HCT116 (cell line): ENCODE measurements around the gene CNTFR. TPM values are rescaled to one million over a fixed set of nuclear protein-coding genes. Genes with fewer than 3 reads are reported as not detected.

Experiments used
- ATAC-seq: fragments of 200-7000 bp; cut with Tn5 transposase; 2 replicates; pipeline ENCODE4 v1.9.1; 2020; ENCODE audit warnings: mild to moderate bottlenecking, moderate library complexity
- BruUV-seq: library from RNA; stranded (reverse); fragments of 400-500 nt; replicated peaks from 2 replicates; lab custom pipeline; 2021; lab: Mats Ljungman, UMichigan
- CTCF ChIA-PET: fragments of 300-600 bp; sonication (Branson Sonifier 250); formaldehyde crosslinking; loops from one replicate; lab custom pipeline; 2021; ENCODE audit warnings: antibody characterized with exemption; lab: Charles Lee
- POLR2A ChIA-PET: fragments of 300-600, 350-600 bp; sonication (Branson Sonifier 250); formaldehyde crosslinking; loops from one replicate; lab custom pipeline; 2021; ENCODE audit warnings: antibody characterized with exemption; lab: Charles Lee
- RAD21 ChIA-PET, 2 experiments: fragments of 300-600 bp; sonication (Branson Sonifier 250); formaldehyde crosslinking; loops; one replicate each; lab custom pipeline; 2023; ENCODE audit warnings: low total read pairs in 2 of 2; ENCODE audit not compliant: uncharacterized antibody in 2 of 2, unreplicated experiment in 2 of 2, low non-redundant PET in 1 of 2; lab: Charles Lee
- DNase-seq: peaks from one replicate; pipeline ENCODE4 v3.0.0-alpha.2; 2010; ENCODE audit warnings: low read depth, low spot score
- H2AFZ ChIP-seq: fragments of 200-600 bp; shearing (Covaris generic), sonication (generic); 2 replicates; pipeline ENCODE4 v1.6.1; 2017; ENCODE audit warnings: low read depth, mixed run types, mixed read lengths, antibody characterized with exemption, low read length; ENCODE audit not compliant: poor library complexity, severe bottlenecking
- H3K27ac ChIP-seq: 2 replicates; pipeline ENCODE4 v1.5.1; 2012; ENCODE audit warnings: low read depth, low read length
- H3K27me3 ChIP-seq: fragments of 200-600 bp; sonication (generic); 2 replicates; pipeline ENCODE4 v1.6.1; 2016; ENCODE audit warnings: mixed run types, low read length, mixed read lengths; ENCODE audit not compliant: insufficient read depth
- H3K36me3 ChIP-seq, 2 experiments: fragments of 200-500 bp in 1 of 2; fragments of 200-600 bp in 1 of 2; sonication (Bioruptor generic) in 1 of 2; sonication (generic) in 1 of 2; 2 replicates each; pipeline versions ENCODE4 v1.5.1 to v1.6.1; 2014 to 2016; ENCODE audit warnings: low read length in 2 of 2, inconsistent platforms in 1 of 2, mixed read lengths in 1 of 2, mixed run types in 1 of 2; ENCODE audit not compliant: insufficient read depth in 2 of 2, control insufficient read depth in 1 of 2
- H3K4me1 ChIP-seq, 2 experiments: fragments of 200-600 bp in 1 of 2; sonication (generic) in 1 of 2; 2 replicates each; pipeline versions ENCODE4 v1.5.1 to v1.6.1; 2012 to 2017; ENCODE audit warnings: low read length in 2 of 2, inconsistent platforms in 1 of 2, mild to moderate bottlenecking in 1 of 2, mixed read lengths in 1 of 2, mixed run types in 1 of 2, moderate library complexity in 1 of 2; ENCODE audit not compliant: insufficient read depth in 2 of 2, control insufficient read depth in 1 of 2
- H3K4me2 ChIP-seq: fragments of 200-600 bp; sonication (generic); 2 replicates; pipeline ENCODE4 v1.6.1; 2017; ENCODE audit warnings: mixed run types, low read length, mixed read lengths
- H3K4me3 ChIP-seq, 2 experiments: fragments of 200-600 bp in 1 of 2; sonication (generic) in 1 of 2; replicated peaks in 1 of 2; 2 replicates each; pipeline ENCODE4 v1.5.1; 2011 to 2016; ENCODE audit warnings: low read length in 2 of 2, control low read depth in 1 of 2, low read depth in 1 of 2, mild to moderate bottlenecking in 1 of 2, mixed read lengths in 1 of 2, mixed run types in 1 of 2
- H3K79me2 ChIP-seq: fragments of 200-600 bp; sonication (generic); 2 replicates; pipeline ENCODE4 v1.6.1; 2017; ENCODE audit warnings: mild to moderate bottlenecking, mixed run types, low read length, moderate library complexity, mixed read lengths; ENCODE audit not compliant: insufficient read depth
- H3K9ac ChIP-seq: fragments of 200-600 bp; sonication (generic); 2 replicates; pipeline ENCODE4 v1.6.1; 2016; ENCODE audit warnings: low read length, mixed read lengths
- H3K9me2 ChIP-seq: fragments of 200-600 bp; sonication (generic), shearing (Covaris generic); 2 replicates; pipeline ENCODE4 v1.6.1; 2017; ENCODE audit warnings: mixed run types, mild to moderate bottlenecking, moderate library complexity; ENCODE audit not compliant: insufficient read depth
- H3K9me3 ChIP-seq, 2 experiments: fragments of 200-500 bp in 1 of 2; fragments of 200-600 bp in 1 of 2; sonication (Bioruptor generic) in 1 of 2; sonication (generic) in 1 of 2; 2 replicates each; pipeline ENCODE4 v1.6.1; 2014 to 2017; ENCODE audit warnings: low read length in 2 of 2, mixed read lengths in 2 of 2, inconsistent platforms in 1 of 2, low read depth in 1 of 2, mild to moderate bottlenecking in 1 of 2, mixed run types in 1 of 2, moderate library complexity in 1 of 2; ENCODE audit not compliant: control insufficient read depth in 1 of 2, insufficient read depth in 1 of 2
- H4K20me1 ChIP-seq: fragments of 200-600 bp; sonication (generic), shearing (Covaris generic); 2 replicates; pipeline ENCODE4 v1.6.1; 2017; ENCODE audit warnings: mixed run types, mild to moderate bottlenecking, moderate library complexity; ENCODE audit not compliant: insufficient read depth
- CBX3 ChIP-seq: IDR thresholded peaks from 2 replicates; pipeline ENCODE4 v1.6.1; 2012; ENCODE audit warnings: low read depth
- CEBPB ChIP-seq: IDR thresholded peaks from 2 replicates; pipeline ENCODE4 v1.6.1; 2012; ENCODE audit warnings: low read depth
- CTCF ChIP-seq, 3 experiments: fragments of 200-600 bp in 1 of 3; sonication (generic) in 1 of 3; IDR thresholded peaks in 2 of 3; conservative IDR thresholded peaks in 1 of 3; 2 replicates each; pipeline ENCODE4 v1.5.1; 2012 to 2017; ENCODE audit warnings: low read depth in 2 of 3, low read length in 2 of 3, antibody characterized with exemption in 1 of 3, borderline replicate concordance in 1 of 3, control low read depth in 1 of 3, mild to moderate bottlenecking in 1 of 3, mixed read lengths in 1 of 3, mixed run types in 1 of 3, moderate library complexity in 1 of 3; ENCODE audit not compliant: insufficient read depth in 1 of 3
- EGR1 ChIP-seq: IDR thresholded peaks from 2 replicates; pipeline ENCODE4 v1.6.1; 2012; ENCODE audit warnings: low read depth
- ELF1 ChIP-seq: IDR thresholded peaks from 2 replicates; pipeline ENCODE4 v1.6.1; 2012; ENCODE audit warnings: low read depth, borderline replicate concordance
- EZH2 ChIP-seq: fragments of 200-600 bp; sonication (generic); IDR thresholded peaks from 2 replicates; pipeline ENCODE4 v1.6.1; 2017; ENCODE audit warnings: antibody characterized with exemption, mixed run types
- FOSL1 ChIP-seq: IDR thresholded peaks from 2 replicates; pipeline ENCODE4 v1.6.1; 2012; ENCODE audit warnings: low read depth
- MAX ChIP-seq: IDR thresholded peaks from 2 replicates; pipeline ENCODE4 v1.6.1; 2012
- POLR2A ChIP-seq: IDR thresholded peaks from 2 replicates; pipeline ENCODE4 v1.7.0; 2011; ENCODE audit warnings: borderline replicate concordance; ENCODE audit not compliant: insufficient read depth, insufficient read length; ENCODE audit errors: extremely low read depth
- POLR2AphosphoS5 ChIP-seq: IDR thresholded peaks from 2 replicates; pipeline ENCODE4 v1.6.1; 2011; ENCODE audit warnings: mild to moderate bottlenecking, low read depth, low read length, moderate library complexity
- RAD21 ChIP-seq: IDR thresholded peaks from 2 replicates; pipeline ENCODE4 v1.6.1; 2012; ENCODE audit warnings: low read depth, mild to moderate bottlenecking
- SP1 ChIP-seq: IDR thresholded peaks from 2 replicates; pipeline ENCODE4 v1.6.1; 2012; ENCODE audit warnings: low read depth
- TCF7L2 ChIP-seq: IDR thresholded peaks from 2 replicates; pipeline ENCODE4 v1.7.0; 2011; ENCODE audit warnings: borderline replicate concordance, inconsistent platforms; ENCODE audit not compliant: insufficient read depth, insufficient read length; ENCODE audit errors: extremely low read depth
- YY1 ChIP-seq: IDR thresholded peaks from 2 replicates; pipeline ENCODE4 v1.6.1; 2011; ENCODE audit warnings: low read length, low read depth, moderate library complexity, mild to moderate bottlenecking; ENCODE audit not compliant: insufficient replicate concordance; ENCODE audit errors: extremely low read depth
- ZBTB33 ChIP-seq: IDR thresholded peaks from 2 replicates; pipeline ENCODE4 v1.6.1; 2011; ENCODE audit warnings: mild to moderate bottlenecking, low read length, moderate library complexity; ENCODE audit not compliant: insufficient replicate concordance; ENCODE audit errors: extremely low read depth
- ZFX ChIP-seq: fragments of 450-650 bp; IDR thresholded peaks from 2 replicates; pipeline ENCODE4 v1.6.1; 2017
- ZNF274 ChIP-seq: fragments of 200-500 bp; sonication (Bioruptor generic); IDR thresholded peaks from 2 replicates; pipeline ENCODE4 v1.6.1; 2014; ENCODE audit warnings: mild to moderate bottlenecking, low read depth, low read length, inconsistent platforms
- intact Hi-C: fragments of 100-400 bp; cut with micrococcal nuclease; formaldehyde crosslinking; loops from 2 replicates; pipeline ENCODE4 v1.10.0; 2022
- total RNA-seq: library from RNA; stranded (reverse); gene quantifications from one replicate; pipeline ENCODE4 v1.2.1, GENCODE V29; 2021; ENCODE audit not compliant: unreplicated experiment

The CNTFR gene
- total RNA-seq, 1 experiment from 2014 or later, result not detected

GRCh38 chr9:34636791-34637355 lies 47.3 kb upstream of the CNTFR start:
- no peak for TF ChIP-seq EZH2
- no peak for TF ChIP-seq TCF7L2
- TF ChIP-seq CBX3, result no peak
- TF ChIP-seq FOSL1, result no peak
- TF ChIP-seq ZFX, result no peak
- no peak for TF ChIP-seq YY1
- no peak for TF ChIP-seq MAX
- no peak for TF ChIP-seq ZNF274
- TF ChIP-seq RAD21, result no peak
- TF ChIP-seq CEBPB, result no peak
- no peak for TF ChIP-seq ZBTB33
- TF ChIP-seq EGR1, result no peak
- no peak for TF ChIP-seq ELF1
- TF ChIP-seq POLR2A, result no peak
- no peak for TF ChIP-seq SP1
- no peak for TF ChIP-seq CTCF (IDR thresholded peaks at IDR 0.05 in 2 of 3, conservative IDR thresholded peaks at IDR 0.05 in 1 of 3; ENCODE audit: borderline replicate concordance in 1 of 3, insufficient read depth in 1 of 3, low read depth in 2 of 3, low read length in 2 of 3)
- TF ChIP-seq POLR2AphosphoS5, result no peak
- Histone ChIP-seq H2AFZ (no peak overlapping the region), H3K4me2 (peak overlapping the region; percentile 95), H3K79me2 (peaks cover 27% of the 10 kb centered on the region), H3K4me3 (peak overlapping the region; percentile 94), H3K9ac (peak overlapping the region; percentile 94), H3K9me3 (no peaks in the 10 kb centered on the region), H3K9me2 (no peaks in the 10 kb centered on the region), H3K4me1 (peaks cover 15 to 38% of the 10 kb centered on the region in 2 experiments; a peak in 3 of 4 replicates), H4K20me1 (no peaks in the 10 kb centered on the region), H3K27ac (peak overlapping the region; percentile 85), H3K36me3 (peaks cover 0 to 12% of the 10 kb centered on the region in 2 experiments; a peak in 2 of 4 replicates), H3K27me3 (no peaks in the 10 kb centered on the region)
- CTCF ChIA-PET, result interaction anchor here (2.5 kb wide), 1 partner anchor 33 kb away, joined by 7 read pairs; no protein-coding TSS in a partner anchor
- POLR2A ChIA-PET, result interaction anchor here (1.3 to 3.1 kb wide), 5 partner anchors 8 to 28 kb away, joined by 4 to 26 read pairs (median 8); partner anchors contain the start of genes ARID3C, DCTN3, GALT and IL11RA
- peak; percentile 1 for ATAC-seq
- BruUV-seq, result TSS peak; percentile 46
- no peak for DNase-seq
- intact Hi-C loops, result no loop called here
- RAD21 ChIA-PET, result no interaction called here
